Fibroblast of pulmonary artery (primary cell): ENCODE measurements around the gene KRT85.
A peak's percentile ranks its signal among the peaks of the same experiment; 100 is the strongest.

ENCODE experiments used
- DNase-seq: peaks from one replicate; pipeline ENCODE4 v3.0.0-alpha.2; 2010; ENCODE audit warnings: low read depth
- H3K4me3 ChIP-seq: replicated peaks from 2 replicates; pipeline ENCODE4 v1.5.1; 2011; ENCODE audit warnings: low read depth, mild to moderate bottlenecking, control low read depth, low read length, moderate library complexity
- CTCF ChIP-seq: IDR thresholded peaks from 2 replicates; pipeline ENCODE4 v1.5.1; 2011; ENCODE audit warnings: mild to moderate bottlenecking, control low read depth, low read length, inconsistent platforms; ENCODE audit errors: missing control alignments

The KRT85 gene

GRCh38 chr12:52314511-52314910, 52.8 kb downstream of the KRT85 start:
- H3K4me3 ChIP-seq = no peak overlapping the region
- no peak for TF ChIP-seq CTCF
- DNase-seq = no peak

- no peak overlapping the region for H3K4me3 ChIP-seq
- TF ChIP-seq CTCF = no peak
- no peak for DNase-seq
Observed at GRCh38 chr12:52313926-52314325, 53.4 kb downstream of the KRT85 start.

- TF ChIP-seq CTCF = no peak
- no peak overlapping the region for H3K4me3 ChIP-seq
- no peak for DNase-seq
Observed at GRCh38 chr12:52313461-52313860, 53.8 kb downstream of the KRT85 start.

GRCh38 chr12:52312086-52312485, 55.2 kb downstream of the KRT85 start:
- DNase-seq = no peak
- TF ChIP-seq CTCF = no peak
- H3K4me3 ChIP-seq = no peak overlapping the region

- DNase-seq = peak; percentile 41
- no peak overlapping the region for H3K4me3 ChIP-seq
- TF ChIP-seq CTCF = no peak
Observed at GRCh38 chr12:52311285-52311648, 56.0 kb downstream of the KRT85 start.

- no peak overlapping the region for H3K4me3 ChIP-seq
- TF ChIP-seq CTCF = no peak
- peak; percentile 36 for DNase-seq
Observed at GRCh38 chr12:52310622-52311284, 56.5 kb downstream of the KRT85 start.
